IPS-20b (cell line): ENCODE results near the gene SHANK1.
A peak's percentile ranks its signal among the peaks of the same experiment; 100 is the strongest.

Experiments used
- H3K27ac ChIP-seq: one replicate; pipeline ENCODE4 v1.5.1; 2013; ENCODE audit warnings: low read length
- H3K27me3 ChIP-seq: 2 replicates; pipeline ENCODE4 v1.6.1; 2013; ENCODE audit warnings: mild to moderate bottlenecking, low read length, inconsistent platforms; ENCODE audit not compliant: insufficient read depth
- H3K36me3 ChIP-seq: 2 replicates; pipeline ENCODE4 v1.6.1; 2013; ENCODE audit warnings: low read depth, mild to moderate bottlenecking, inconsistent platforms, low read length, moderate library complexity; ENCODE audit not compliant: insufficient read depth
- H3K4me1 ChIP-seq: 2 replicates; pipeline ENCODE4 v1.6.1; 2013; ENCODE audit warnings: mild to moderate bottlenecking, control low read depth, inconsistent platforms, low read length, moderate library complexity; ENCODE audit not compliant: insufficient read depth
- H3K4me3 ChIP-seq: 2 replicates; pipeline ENCODE4 v1.5.1; 2013; ENCODE audit warnings: mild to moderate bottlenecking, low read length, inconsistent platforms
- H3K9ac ChIP-seq: 2 replicates; pipeline ENCODE4 v1.6.1; 2013; ENCODE audit warnings: low read depth, mild to moderate bottlenecking, inconsistent platforms, low read length, moderate library complexity
- H3K9me3 ChIP-seq: 2 replicates; pipeline ENCODE4 v1.6.1; 2013; ENCODE audit warnings: mild to moderate bottlenecking, low read depth, low read length, inconsistent platforms; ENCODE audit not compliant: insufficient read depth

SHANK1 gene

GRCh38 chr19:50708179-50708879 is 11.3 kb downstream of the SHANK1 start:
- H3K9ac ChIP-seq: no peak overlapping the region

GRCh38 chr19:50706387-50706786 is 13.2 kb downstream of the SHANK1 start:
- Histone ChIP-seq H3K9me3 (peaks cover 32% of the 10 kb centered on the region), H3K9ac (no peak overlapping the region), H3K27ac (no peak overlapping the region), H3K27me3 (no peaks in the 10 kb centered on the region), H3K36me3 (no peaks in the 10 kb centered on the region), H3K4me1 (no peaks in the 10 kb centered on the region), H3K4me3 (no peak overlapping the region)

More at GRCh38 chr19:50708179-50708879, 11.3 kb downstream of the SHANK1 start:
- Histone ChIP-seq H3K36me3 (no peaks in the 10 kb centered on the region), H3K4me3 (no peak overlapping the region), H3K4me1 (no peaks in the 10 kb centered on the region), H3K27ac (no peak overlapping the region), H3K27me3 (no peaks in the 10 kb centered on the region), H3K9me3 (peaks cover 33% of the 10 kb centered on the region)

- no peak overlapping the region for H3K4me3 ChIP-seq
- H3K27me3 ChIP-seq: peaks cover 5% of the 10 kb centered on the region
- H3K4me1 ChIP-seq: no peaks in the 10 kb centered on the region
- H3K36me3 ChIP-seq: no peaks in the 10 kb centered on the region
- no peak overlapping the region for H3K27ac ChIP-seq
- peaks cover 28% of the 10 kb centered on the region for H3K9me3 ChIP-seq
- H3K9ac ChIP-seq: no peak overlapping the region
These were observed 14.1 kb downstream of the SHANK1 start for GRCh38 chr19:50705422-50706019.

GRCh38 chr19:50703915-50704796 is 15.4 kb downstream of the SHANK1 start:
- no peaks in the 10 kb centered on the region for H3K36me3 ChIP-seq
- no peak overlapping the region for H3K4me3 ChIP-seq
- H3K27ac ChIP-seq: no peak overlapping the region
- H3K9ac ChIP-seq: no peak overlapping the region
- H3K27me3 ChIP-seq: peaks cover 18% of the 10 kb centered on the region
- H3K9me3 ChIP-seq: peaks cover 27% of the 10 kb centered on the region
- no peaks in the 10 kb centered on the region for H3K4me1 ChIP-seq

- Histone ChIP-seq H3K27ac (no peak overlapping the region), H3K4me1 (no peaks in the 10 kb centered on the region), H3K9ac (no peak overlapping the region), H3K36me3 (no peaks in the 10 kb centered on the region), H3K4me3 (no peak overlapping the region), H3K27me3 (peaks cover 28% of the 10 kb centered on the region), H3K9me3 (peaks cover 29% of the 10 kb centered on the region)
These were observed 16.5 kb downstream of the SHANK1 start for GRCh38 chr19:50702871-50703829.

GRCh38 chr19:50702158-50702870 is 17.3 kb downstream of the SHANK1 start:
- Histone ChIP-seq H3K27ac (no peak overlapping the region), H3K36me3 (no peaks in the 10 kb centered on the region), H3K4me1 (no peaks in the 10 kb centered on the region), H3K4me3 (no peak overlapping the region), H3K9me3 (peaks cover 29% of the 10 kb centered on the region), H3K27me3 (peaks cover 37% of the 10 kb centered on the region), H3K9ac (no peak overlapping the region)

- no peaks in the 10 kb centered on the region for H3K4me1 ChIP-seq
- peaks cover 29% of the 10 kb centered on the region for H3K9me3 ChIP-seq
- peaks cover 44% of the 10 kb centered on the region for H3K27me3 ChIP-seq
- no peak overlapping the region for H3K4me3 ChIP-seq
- H3K27ac ChIP-seq: no peak overlapping the region
- no peaks in the 10 kb centered on the region for H3K36me3 ChIP-seq
- no peak overlapping the region for H3K9ac ChIP-seq
These were observed 18.1 kb downstream of the SHANK1 start for GRCh38 chr19:50701367-50701985.

- H3K4me3 ChIP-seq: no peak overlapping the region
- no peaks in the 10 kb centered on the region for H3K36me3 ChIP-seq
- no peaks in the 10 kb centered on the region for H3K4me1 ChIP-seq
- no peak overlapping the region for H3K9ac ChIP-seq
- H3K9me3 ChIP-seq: peaks cover 18% of the 10 kb centered on the region
- no peak overlapping the region for H3K27ac ChIP-seq
- peaks cover 75% of the 10 kb centered on the region for H3K27me3 ChIP-seq
These were observed 22.0 kb downstream of the SHANK1 start for GRCh38 chr19:50697414-50698124.

GRCh38 chr19:50696094-50696483 is 23.5 kb downstream of the SHANK1 start:
- H3K36me3 ChIP-seq: no peaks in the 10 kb centered on the region
- H3K4me3 ChIP-seq: peak overlapping the region; percentile 50; the same call in 1 of the 2 replicates
- no peak overlapping the region for H3K27ac ChIP-seq
- H3K27me3 ChIP-seq: peaks cover 90% of the 10 kb centered on the region
- H3K9ac ChIP-seq: no peak overlapping the region
- H3K9me3 ChIP-seq: peaks cover 18% of the 10 kb centered on the region
- no peaks in the 10 kb centered on the region for H3K4me1 ChIP-seq
